HepG2 (cell line): Measurements from ENCODE around the gene ELF2. TPM values are rescaled to one million over a fixed set of nuclear protein-coding genes. Genes with fewer than 3 reads are reported as not detected.

Experiments
- ARID5B ChIP-seq: IDR thresholded peaks from 2 replicates; pipeline ENCODE4 v1.4.0; 2020; ENCODE audit warnings: mild to moderate bottlenecking, missing genetic modification reagents
- ARNTL ChIP-seq: sonication (generic); formaldehyde crosslinking; IDR thresholded peaks from 2 replicates; pipeline ENCODE4 v1.4.0; 2020; ENCODE audit warnings: mild to moderate bottlenecking, missing genetic modification reagents
- BHLHE40 ChIP-seq: IDR thresholded peaks from 2 replicates; pipeline ENCODE4 v1.6.1; 2011; ENCODE audit warnings: low read length, improper control_type of control experiment
- CREB3 ChIP-seq: sonication (generic); formaldehyde crosslinking; IDR thresholded peaks from 2 replicates; pipeline ENCODE4 v1.5.0; 2020; ENCODE audit warnings: missing genetic modification reagents
- DRAP1 ChIP-seq: IDR thresholded peaks from 2 replicates; pipeline ENCODE4 v1.6.1; 2016; ENCODE audit warnings: missing genetic modification reagents, missing compliant biosample characterization
- FOXC1 ChIP-seq: sonication (generic); formaldehyde crosslinking; IDR thresholded peaks from 2 replicates; pipeline ENCODE4 v1.8.0; 2022; ENCODE audit warnings: mild to moderate bottlenecking, missing genetic modification reagents, borderline replicate concordance
- HDAC1 ChIP-seq: sonication (generic); formaldehyde crosslinking; IDR thresholded peaks from 2 replicates; pipeline ENCODE4 v1.5.1; 2020; ENCODE audit warnings: mild to moderate bottlenecking, missing genetic modification reagents
- JUNB ChIP-seq: sonication (generic); formaldehyde crosslinking; IDR thresholded peaks from 2 replicates; pipeline ENCODE4 v1.8.0; 2022; ENCODE audit warnings: missing genetic modification reagents, mild to moderate bottlenecking, borderline replicate concordance
- NFAT5 ChIP-seq: sonication (generic); formaldehyde crosslinking; IDR thresholded peaks from 2 replicates; pipeline ENCODE4 v1.4.0; 2020; ENCODE audit warnings: missing genetic modification reagents
- ONECUT2 ChIP-seq: sonication (generic); formaldehyde crosslinking; IDR thresholded peaks from 2 replicates; pipeline ENCODE4 v1.4.0; 2020; ENCODE audit warnings: missing genetic modification reagents
- SP5 ChIP-seq: IDR thresholded peaks from 2 replicates; pipeline ENCODE4 v1.6.1; 2016; ENCODE audit warnings: low read depth, borderline replicate concordance
- U2AF2 ChIP-seq: fragments of 200-400 bp; formaldehyde crosslinking; IDR thresholded peaks from 2 replicates; pipeline ENCODE4 v1.6.1; 2017; ENCODE audit warnings: low read depth, mild to moderate bottlenecking, low read length
- ZIK1 ChIP-seq: sonication (generic); formaldehyde crosslinking; IDR thresholded peaks from 2 replicates; pipeline ENCODE4 v1.5.0; 2020; ENCODE audit warnings: mild to moderate bottlenecking, low read depth, missing genetic modification reagents, borderline replicate concordance
- ZNF414 ChIP-seq: sonication (generic); formaldehyde crosslinking; IDR thresholded peaks from 2 replicates; pipeline ENCODE4 v1.5.0; 2020; ENCODE audit warnings: missing genetic modification reagents
- ZNF441 ChIP-seq: sonication (generic); formaldehyde crosslinking; IDR thresholded peaks from 2 replicates; pipeline ENCODE4 v1.7.0; 2021; ENCODE audit warnings: missing genetic modification reagents, borderline replicate concordance
- ZNF724P ChIP-seq: sonication (generic); formaldehyde crosslinking; IDR thresholded peaks from 2 replicates; pipeline ENCODE4 v1.8.0; 2022; ENCODE audit warnings: missing genetic modification reagents, borderline replicate concordance
- ZNF749 ChIP-seq: sonication (generic); formaldehyde crosslinking; IDR thresholded peaks from 2 replicates; pipeline ENCODE4 v1.8.0; 2022; ENCODE audit warnings: mild to moderate bottlenecking, missing genetic modification reagents, moderate library complexity, borderline replicate concordance
- polyA plus RNA-seq, 8 experiments: library from polyadenylated mRNA; depleted of rRNA in 3 of 8; stranded (reverse) in 7 of 8; unstranded in 1 of 8; fragments of >200 nt; fragmentation: Illumina TruSeq in 4 of 8; extraction: Trizol in 4 of 8; gene quantifications; 2 replicates each; pipeline versions ENCODE4 v1.2.1 to v1.2.3, GENCODE V29; 2011 to 2016; ENCODE audit warnings: low read depth in 4 of 8, missing spikeins in 1 of 8, mixed read lengths in 1 of 8; ENCODE audit not compliant: insufficient read depth in 1 of 8
- total RNA-seq, 5 experiments: library from RNA; depleted of rRNA; stranded (reverse); fragments of >200 nt; fragmentation: Illumina TruSeq; extraction: Trizol; gene quantifications; 2 replicates each; pipeline ENCODE4 v1.2.3, GENCODE V29; 2016; ENCODE audit warnings: low read depth in 1 of 5

ELF2 gene
- total and polyA plus RNA-seq, 2 of the 13 experiments (the other 11 are each of a cell fraction or from before 2014, with no cell fraction given), result 28.6 to 35.4 TPM

- TF ChIP-seq NFAT5 (CRISPR knock-in tag) (no peak), FOXC1 (CRISPR knock-in tag) (no peak; the same call in 1 of the 2 replicates), ARID5B (CRISPR knock-in tag) (no peak; the same call in 1 of the 2 replicates), HDAC1 (CRISPR knock-in tag) (peak; percentile 15; the same call in 1 of the 2 replicates), DRAP1 (CRISPR knock-in tag) (0 out of 2 replicates have a peak, but pooled peaks have one; percentile 25), ZNF724P (no peak), ZNF441 (CRISPR knock-in tag) (0 out of 2 replicates have a peak, but pooled peaks have one; percentile 52), ZIK1 (CRISPR knock-in tag) (no peak), CREB3 (CRISPR knock-in tag) (no peak), JUNB (CRISPR knock-in tag) (peak; percentile 44; the same call in 1 of the 2 replicates), U2AF2 (no peak), ZNF749 (CRISPR knock-in tag) (0 out of 2 replicates have a peak, but pooled peaks have one; percentile 37), ARNTL (CRISPR knock-in tag) (no peak), ZNF414 (CRISPR knock-in tag) (0 out of 2 replicates have a peak, but pooled peaks have one; percentile 58), BHLHE40 (no peak; the same call in 1 of the 2 replicates), ONECUT2 (no peak), SP5 (peak; percentile 88)
Observed at GRCh38 chr4:139177049-139177868, at the start of gene ELF2 (continued).
